PC-9 (cell line): ENCODE results near the gene GPHN. TPM values are rescaled to one million over a fixed set of nuclear protein-coding genes. Genes with fewer than 3 reads are reported as not detected.

Experiments
- BruUV-seq: library from RNA; stranded (reverse); fragments of 400-500 nt; replicated peaks from 2 replicates; lab custom pipeline; 2021; lab: Mats Ljungman, UMichigan
- CTCF ChIA-PET: fragments of 300-600 bp; sonication (Branson Sonifier 250); formaldehyde crosslinking; loops from one replicate; lab custom pipeline; 2022; ENCODE audit warnings: antibody characterized with exemption; lab: Charles Lee
- POLR2A ChIA-PET: fragments of 300-600 bp; sonication (Branson Sonifier 250); formaldehyde crosslinking; loops from one replicate; lab custom pipeline; 2022; ENCODE audit warnings: antibody characterized with exemption; ENCODE audit not compliant: unreplicated experiment; lab: Charles Lee
- DNase-seq, 2 experiments: peaks; one replicate each; pipeline versions ENCODE4 v3.0.0 to v3.0.0-alpha.2; 2015 to 2022; ENCODE audit warnings: mixed read lengths in 1 of 2
- H2AFZ ChIP-seq: fragments of 200-600 bp; sonication (generic); 2 replicates; pipeline ENCODE4 v1.8.1; 2017; ENCODE audit warnings: antibody characterized with exemption
- H3F3A ChIP-seq: fragments of 200-600 bp; sonication (generic); 2 replicates; pipeline ENCODE4 v1.8.1; 2017; ENCODE audit warnings: antibody characterized with exemption, mild to moderate bottlenecking, low read depth; ENCODE audit not compliant: insufficient read depth
- H3K27ac ChIP-seq: fragments of 200-600 bp; sonication (generic); 2 replicates; pipeline ENCODE4 v1.6.1; 2016; ENCODE audit warnings: mixed run types
- H3K27me3 ChIP-seq: fragments of 200-600 bp; sonication (generic); 2 replicates; pipeline ENCODE4 v1.6.1; 2016; ENCODE audit warnings: low read depth, mixed run types; ENCODE audit not compliant: insufficient read depth
- H3K36me3 ChIP-seq: fragments of 200-600 bp; sonication (generic); 2 replicates; pipeline ENCODE4 v1.6.1; 2016; ENCODE audit warnings: low read depth, mixed run types
- H3K4me1 ChIP-seq: fragments of 200-600 bp; sonication (generic); replicated peaks from 2 replicates; pipeline ENCODE4 v1.6.1; 2016; ENCODE audit warnings: mixed run types; ENCODE audit not compliant: insufficient read depth
- H3K4me2 ChIP-seq: fragments of 200-600 bp; sonication (generic); 2 replicates; pipeline ENCODE4 v1.6.1; 2017; ENCODE audit warnings: mixed run types
- H3K4me3 ChIP-seq: fragments of 200-600 bp; sonication (generic); 2 replicates; pipeline ENCODE4 v1.6.1; 2016; ENCODE audit warnings: mixed run types
- H3K79me2 ChIP-seq: fragments of 200-600 bp; sonication (generic); 2 replicates; pipeline ENCODE4 v1.6.1; 2017; ENCODE audit warnings: low read depth, mixed run types
- H3K9me2 ChIP-seq: fragments of 200-600 bp; sonication (generic); 2 replicates; pipeline ENCODE4 v1.8.1; 2017; ENCODE audit warnings: mild to moderate bottlenecking; ENCODE audit not compliant: insufficient read depth
- H3K9me3 ChIP-seq: fragments of 200-600 bp; sonication (generic); 2 replicates; pipeline ENCODE4 v1.8.1; 2016; ENCODE audit warnings: low read depth; ENCODE audit not compliant: insufficient read depth
- H4K20me1 ChIP-seq: fragments of 200-600 bp; sonication (generic); 2 replicates; pipeline ENCODE4 v1.8.1; 2017; ENCODE audit not compliant: insufficient read depth
- CTCF ChIP-seq: fragments of 200-600 bp; sonication (generic); conservative IDR thresholded peaks from 2 replicates; pipeline ENCODE4 v1.6.1; 2017; ENCODE audit warnings: mixed run types, antibody characterized with exemption, mild to moderate bottlenecking, moderate library complexity
- EZH2 ChIP-seq: fragments of 200-600 bp; sonication (generic); IDR thresholded peaks from 2 replicates; pipeline ENCODE4 v1.8.0; 2017; ENCODE audit warnings: antibody characterized with exemption, low read depth
- intact Hi-C: fragments of 100-400 bp; cut with micrococcal nuclease; formaldehyde crosslinking; loops from one replicate; pipeline ENCODE4 v1.10.0; 2022; ENCODE audit not compliant: unreplicated experiment
- total RNA-seq: library from RNA; stranded (reverse); gene quantifications from 2 replicates; pipeline ENCODE4 v1.2.3, GENCODE V29; 2021

The GPHN gene
- total RNA-seq, 1 experiment from 2014 or later, result 18.3 TPM

DNA sequence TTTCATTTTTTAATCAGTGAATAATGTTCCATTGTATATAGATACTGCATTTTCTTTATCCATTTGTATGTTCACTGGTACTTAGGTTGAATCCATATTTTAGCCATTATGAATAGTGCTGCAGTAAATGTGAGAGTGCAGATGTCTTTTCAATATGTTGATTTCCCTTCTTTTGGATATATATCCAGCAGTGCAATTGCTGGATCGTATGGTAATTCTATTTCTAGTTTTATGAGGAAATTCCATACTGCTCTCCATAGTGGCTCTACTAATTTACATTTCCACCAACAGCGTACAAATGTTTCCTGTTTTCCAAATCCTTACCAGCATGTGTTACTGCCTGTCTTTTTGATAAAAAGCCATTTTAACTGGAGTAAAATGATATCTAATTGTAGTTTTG is 392.8 kb downstream of the GPHN start:
- Histone ChIP-seq H3K9me2 (no peaks in the 10 kb centered on the region), H3K4me3 (no peak overlapping the region), H3K27ac (no peak overlapping the region), H3K9me3 (no peaks in the 10 kb centered on the region), H3K27me3 (no peaks in the 10 kb centered on the region), H3K4me1 (no peaks in the 10 kb centered on the region), H3K79me2 (no peaks in the 10 kb centered on the region), H3F3A (no peaks in the 10 kb centered on the region), H2AFZ (no peak overlapping the region), H4K20me1 (no peaks in the 10 kb centered on the region), H3K36me3 (no peaks in the 10 kb centered on the region), H3K4me2 (no peak overlapping the region)
- intact Hi-C loops, result no loop called here
- no peak for DNase-seq
- BruUV-seq, result no TSS peak
- no peak for TF ChIP-seq CTCF
- TF ChIP-seq EZH2, result no peak
- ChIA-PET CTCF (no interaction called here), POLR2A (no interaction called here)

DNA sequence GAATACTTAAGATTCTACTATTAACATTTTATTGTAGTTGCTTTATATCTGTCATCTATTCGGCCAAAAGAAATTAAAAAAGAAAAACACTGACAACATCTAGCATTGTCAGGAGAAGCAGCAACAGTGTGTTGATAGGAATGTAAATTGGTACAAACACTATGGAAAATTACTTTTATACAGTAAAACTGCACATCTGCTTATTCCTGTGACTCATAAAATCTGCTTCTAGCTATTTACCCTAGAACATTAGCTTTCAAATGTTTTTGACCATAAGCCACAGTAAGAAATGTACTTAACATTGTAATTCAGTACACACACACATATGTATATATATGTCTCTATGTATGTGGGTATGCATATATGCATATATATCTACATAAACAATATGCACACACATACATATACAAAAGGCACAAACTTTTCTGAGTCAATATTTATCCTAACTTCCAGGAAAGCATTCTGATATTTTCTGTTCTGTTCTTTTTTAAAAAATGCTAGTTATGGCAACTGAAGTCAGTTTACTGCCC is 402.4 kb downstream of the GPHN start:
- CTCF ChIA-PET, result no interaction called here
- BruUV-seq, result no TSS peak
- H3K79me2 ChIP-seq, result no peaks in the 10 kb centered on the region
- H4K20me1 ChIP-seq, result no peaks in the 10 kb centered on the region
- no peak for DNase-seq
- no peaks in the 10 kb centered on the region for H3K36me3 ChIP-seq
- H3K4me2 ChIP-seq, result no peak overlapping the region
- TF ChIP-seq EZH2, result no peak
- no peak for TF ChIP-seq CTCF
- no peaks in the 10 kb centered on the region for H3K27me3 ChIP-seq
- 0 out of 2 replicates have a peak, but pooled peaks cover 4% of the 10 kb centered on the region for H3K9me3 ChIP-seq
- POLR2A ChIA-PET, result no interaction called here
- H2AFZ ChIP-seq, result no peak overlapping the region
- no peaks in the 10 kb centered on the region for H3F3A ChIP-seq
- no peaks in the 10 kb centered on the region for H3K4me1 ChIP-seq
- intact Hi-C loops, result no loop called here
- H3K9me2 ChIP-seq, result 0 out of 2 replicates have a peak, but pooled peaks cover 1% of the 10 kb centered on the region
- H3K27ac ChIP-seq, result no peak overlapping the region
- H3K4me3 ChIP-seq, result no peak overlapping the region

- no TSS peak for BruUV-seq
- Histone ChIP-seq H3K4me3 (no peak overlapping the region), H3K27me3 (no peaks in the 10 kb centered on the region), H3K4me1 (no peaks in the 10 kb centered on the region), H3K27ac (no peak overlapping the region), H3K36me3 (no peaks in the 10 kb centered on the region), H3K9me2 (0 out of 2 replicates have a peak, but pooled peaks cover 3% of the 10 kb centered on the region), H3F3A (no peaks in the 10 kb centered on the region), H3K79me2 (no peaks in the 10 kb centered on the region), H4K20me1 (no peaks in the 10 kb centered on the region), H2AFZ (no peak overlapping the region), H3K9me3 (no peaks in the 10 kb centered on the region), H3K4me2 (no peak overlapping the region)
- TF ChIP-seq EZH2 (no peak), CTCF (no peak)
- POLR2A ChIA-PET, result interaction anchor here (0.7 kb wide), 2 partner anchors 496 to 535 kb away, joined by 3 to 9 read pairs; partner anchors contain the start of gene PLEK2
- DNase-seq, result no peak
- CTCF ChIA-PET, result no interaction called here
- intact Hi-C loops, result no loop called here
These were observed 408.5 kb downstream of the GPHN start for GRCh38 chr14:66916421-66916820.
